ENCODE results near the gene ZNF580.

- peak; percentile 100 for TF ChIP-seq CTCF (optimal IDR thresholded peaks at IDR 0.05 in 1 of 3, IDR thresholded peaks at IDR 0.05 in 1 of 3, conservative IDR thresholded peaks at IDR 0.05 in 1 of 3; ENCODE audit: extremely low read depth in 1 of 3, insufficient read depth in 2 of 3, low read length in 3 of 3)
- TF ChIP-seq EZH2 (IDR thresholded peaks at IDR 0.05; ENCODE audit: low read length): no peak
Measured at GRCh38 chr19:55653651-55654322, 13.0 kb downstream of the ZNF580 start.
